ENCODE data around the gene TTLL13. TPM values are rescaled to one million over a fixed set of nuclear protein-coding genes. Genes with fewer than 3 reads are reported as not detected.
"Not testable (repeated sequence)": the region's sequence is repeated elsewhere in the genome, so short reads cannot be mapped to it uniquely, and the experiment has no call there.

TTLL13 gene
- total RNA-seq, 2 donors from 2014 or later, result 0.49 to 1.0 TPM

- DNase-seq (ENCODE audit: low spot score in 2 of 2), result no peak
- peak in 1 of 2 donors; percentile 73 for ATAC-seq
- H3K9me3 Mint-ChIP-seq, result no peaks in the 10 kb centered on the region
- peaks cover 0 to 3% of the 10 kb centered on the region in 2 donors for H3K36me3 Mint-ChIP-seq
- no peak overlapping the region for H3K27ac Mint-ChIP-seq
These were observed 10.2 kb downstream of the TTLL13 start for GRCh38 chr15:90259524-90259923.

GRCh38 chr15:90260731-90261130, 11.4 kb downstream of the TTLL13 start:
- not testable (repeated sequence) for DNase-seq (ENCODE audit: low spot score in 2 of 2); ATAC-seq; H3K9me3 Mint-ChIP-seq; H3K27ac Mint-ChIP-seq
- H3K36me3 Mint-ChIP-seq, result peaks cover 6 to 15% of the 10 kb centered on the region in 2 donors

- ATAC-seq, result no peak
- Mint-ChIP-seq H3K36me3 (peaks cover 6 to 26% of the 10 kb centered on the region in 2 donors), H3K27ac (no peak overlapping the region), H3K9me3 (no peaks in the 10 kb centered on the region)
- no peak for DNase-seq (ENCODE audit: low spot score in 2 of 2)
These were observed 12.5 kb downstream of the TTLL13 start for GRCh38 chr15:90261811-90262210.

DNA sequence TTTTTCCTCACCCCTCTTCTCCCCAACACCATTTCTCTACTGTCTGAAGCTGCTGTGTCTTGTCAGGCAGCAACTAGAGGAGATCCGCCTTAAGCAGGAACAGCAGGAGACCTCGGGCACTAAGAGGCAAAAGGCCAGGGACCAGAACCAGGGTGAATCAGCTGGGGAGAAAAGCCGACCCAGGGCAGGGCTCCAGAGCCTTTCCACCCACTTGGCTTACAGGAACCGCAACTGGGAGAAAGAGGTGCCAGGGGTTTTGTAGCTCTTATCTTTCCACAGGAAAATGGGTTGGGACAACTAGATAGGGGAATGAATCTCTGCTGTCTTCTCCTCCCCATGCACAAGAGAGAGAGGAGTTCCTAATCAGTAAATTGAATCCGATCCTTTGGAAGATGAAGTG, 13.1 kb downstream of the TTLL13 start:
- no peaks in the 10 kb centered on the region for H3K9me3 Mint-ChIP-seq
- ATAC-seq, result no peak

GRCh38 chr15:90264671-90265070, 15.3 kb downstream of the TTLL13 start:
- peaks cover 21 to 38% of the 10 kb centered on the region in 2 donors for H3K36me3 Mint-ChIP-seq
- DNase-seq (ENCODE audit: low spot score in 2 of 2), result peak; percentile 14 to 58
- H3K9me3 Mint-ChIP-seq, result no peaks in the 10 kb centered on the region
- H3K27ac Mint-ChIP-seq, result peak overlapping the region; percentile 96
- peak in 1 of 2 donors; percentile 53 for ATAC-seq

More for the DNA sequence above, 13.1 kb downstream of the TTLL13 start:
- no peak for DNase-seq (ENCODE audit: low spot score in 2 of 2)
- Mint-ChIP-seq H3K36me3 (peaks cover 6 to 26% of the 10 kb centered on the region in 2 donors), H3K27ac (no peak overlapping the region)

GRCh38 chr15:90265271-90266060, 16.1 kb downstream of the TTLL13 start, which contains the start of gene NGRN:
Gene NGRN (plus strand): TSS chr15:90265672. CDS start chr15:90265713, 41 bp downstream.
- ATAC-seq (peak; percentile 93 to 94), DNase-seq (ENCODE audit: low spot score in 2 of 2) (peak; percentile 87 to 92)
- Mint-ChIP-seq H3K9me3 (no peaks in the 10 kb centered on the region), H3K36me3 (peaks cover 22 to 46% of the 10 kb centered on the region in 2 donors), H3K27ac (peak within 1 kb of the TSS; percentile 96)

DNA sequence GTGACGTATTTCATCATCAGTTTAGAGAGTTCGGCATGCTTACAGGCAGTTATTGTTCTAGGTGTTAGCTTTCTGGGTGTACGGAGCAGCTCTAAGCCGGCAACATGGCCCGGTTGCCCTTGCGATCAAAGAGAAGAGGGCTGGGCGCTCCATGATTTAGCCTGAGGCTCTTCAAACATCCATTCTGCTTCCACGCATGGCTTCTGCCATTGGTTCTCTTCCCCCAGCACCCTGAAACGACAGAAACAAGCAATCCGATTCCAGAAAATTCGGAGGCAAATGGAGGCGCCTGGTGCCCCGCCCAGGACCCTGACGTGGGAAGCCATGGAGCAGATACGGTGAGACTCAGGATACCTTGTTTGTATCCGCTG, 16.7 kb downstream of the TTLL13 start:
- peak overlapping the region; percentile 96 for H3K27ac Mint-ChIP-seq
- DNase-seq (ENCODE audit: low spot score in 2 of 2) (peak in 1 of 2 donors; percentile 59), ATAC-seq (peak; percentile 44 to 46)
- H3K9me3 Mint-ChIP-seq, result no peaks in the 10 kb centered on the region
- H3K36me3 Mint-ChIP-seq, result peaks cover 23 to 48% of the 10 kb centered on the region in 2 donors

GRCh38 chr15:90266485-90266884, 17.1 kb downstream of the TTLL13 start:
- ATAC-seq (no peak), DNase-seq (ENCODE audit: low spot score in 2 of 2) (no peak)
- no peaks in the 10 kb centered on the region for H3K9me3 Mint-ChIP-seq
- peak overlapping the region; percentile 96 for H3K27ac Mint-ChIP-seq
- H3K36me3 Mint-ChIP-seq, result peaks cover 26 to 52% of the 10 kb centered on the region in 2 donors

DNA sequence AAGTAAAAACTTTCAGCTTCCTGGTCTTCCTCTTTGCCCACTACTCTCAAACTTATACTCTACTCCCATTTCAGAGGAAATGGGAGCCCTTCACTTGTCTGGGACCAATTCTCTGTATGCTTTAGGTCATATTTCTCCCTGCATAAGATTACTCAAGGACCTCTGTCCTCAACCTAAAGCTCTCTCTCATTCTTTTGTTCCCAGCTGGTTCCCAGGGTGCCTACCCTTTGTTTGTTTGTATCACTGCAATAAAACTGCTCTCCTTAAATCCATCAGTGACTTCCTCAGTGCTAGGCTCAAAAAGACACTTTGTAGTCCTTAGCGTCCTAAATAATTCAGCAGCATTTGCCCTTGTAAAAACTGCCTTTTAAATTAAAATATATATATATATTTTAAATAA, 19.1 kb downstream of the TTLL13 start:
- Mint-ChIP-seq H3K9me3 (no peaks in the 10 kb centered on the region), H3K27ac (peak overlapping the region in 1 of 2 donors; percentile 77), H3K36me3 (peaks cover 26 to 52% of the 10 kb centered on the region in 2 donors)
- DNase-seq (ENCODE audit: low spot score in 2 of 2) (no peak), ATAC-seq (no peak)

DNA sequence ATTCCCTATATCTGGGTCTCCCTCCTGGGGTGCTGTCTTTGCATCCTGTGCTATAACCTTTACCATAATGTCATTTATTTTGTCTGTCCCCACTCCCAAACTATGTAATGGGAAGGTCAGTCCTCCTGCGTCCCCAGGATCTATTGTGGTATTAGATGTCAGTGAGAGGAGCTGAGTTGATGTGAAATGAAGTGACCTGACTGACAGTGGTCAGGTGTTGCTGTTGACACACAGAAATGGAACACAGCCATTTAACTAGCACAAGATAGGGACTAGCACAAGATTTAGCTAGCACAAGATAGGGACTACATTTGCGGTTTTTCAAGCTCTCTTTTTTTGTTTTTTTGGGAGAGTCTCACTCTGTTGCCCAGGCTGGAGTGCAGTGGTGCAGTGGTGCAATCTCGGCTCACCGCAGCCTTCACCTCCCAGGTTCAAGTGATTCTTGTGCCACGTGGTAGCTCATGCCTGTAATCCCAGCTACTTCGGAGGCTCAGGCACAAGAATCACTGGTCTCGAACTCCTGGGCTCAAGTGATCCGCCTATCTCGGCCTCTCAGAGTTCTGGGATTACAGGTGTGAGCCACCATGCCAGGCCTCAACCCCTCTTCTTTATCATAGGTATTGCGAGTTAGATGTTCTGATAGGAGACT, 21.3 kb downstream of the TTLL13 start:
- Mint-ChIP-seq H3K36me3 (peaks cover 26 to 42% of the 10 kb centered on the region in 2 donors), H3K27ac (peak overlapping the region; percentile 73 to 77), H3K9me3 (no peaks in the 10 kb centered on the region)
- ATAC-seq, result no peak
- no peak for DNase-seq (ENCODE audit: low spot score in 2 of 2)

DNA sequence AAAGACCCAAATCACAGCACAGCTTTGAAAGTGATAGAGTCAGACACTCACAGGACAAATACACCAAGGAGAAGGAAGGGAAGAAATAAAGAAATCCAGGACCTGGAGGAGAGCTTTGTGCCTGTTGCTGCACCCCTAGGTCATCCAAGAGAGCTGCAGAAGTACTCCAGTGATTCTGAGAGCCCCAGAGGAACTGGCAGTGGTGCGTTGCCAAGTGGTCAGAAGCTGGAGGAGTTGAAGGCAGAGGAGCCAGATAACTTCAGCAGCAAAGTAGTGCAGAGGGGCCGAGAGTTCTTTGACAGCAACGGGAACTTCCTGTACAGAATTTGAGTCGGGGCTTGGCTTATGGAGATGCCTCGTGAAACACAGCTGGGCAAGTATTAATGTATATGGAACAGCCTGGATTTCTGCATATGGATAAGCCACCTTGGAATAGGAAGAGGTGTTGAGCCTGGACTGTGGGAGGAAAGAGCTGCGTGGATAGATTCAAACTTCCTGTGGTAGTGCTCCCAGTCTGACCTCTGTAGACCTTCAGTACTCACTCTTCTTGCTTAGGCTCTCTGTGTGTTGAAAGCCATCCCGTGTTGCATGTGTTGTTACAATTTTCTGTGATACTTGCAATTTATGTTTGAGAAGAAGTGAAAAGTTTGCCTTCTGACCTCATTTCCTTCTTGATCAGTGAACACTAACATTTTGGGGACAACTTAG, 22.3 kb downstream of the TTLL13 start:
- Mint-ChIP-seq H3K36me3 (peaks cover 31 to 32% of the 10 kb centered on the region in 2 donors), H3K27ac (peak overlapping the region; percentile 73 to 77)

GRCh38 chr15:90278467-90278866, 29.1 kb downstream of the TTLL13 start:
- H3K27ac Mint-ChIP-seq; H3K9me3 Mint-ChIP-seq; ATAC-seq; DNase-seq (ENCODE audit: low spot score in 2 of 2): not testable (repeated sequence)
- peaks cover 5 to 11% of the 10 kb centered on the region in 2 donors for H3K36me3 Mint-ChIP-seq

More for the DNA sequence above, 22.3 kb downstream of the TTLL13 start:
- no peaks in the 10 kb centered on the region for H3K9me3 Mint-ChIP-seq
- ATAC-seq, result no peak
- no peak for DNase-seq (ENCODE audit: low spot score in 2 of 2)

- not testable (repeated sequence) for H3K36me3 Mint-ChIP-seq; H3K9me3 Mint-ChIP-seq; ATAC-seq; DNase-seq (ENCODE audit: low spot score in 2 of 2); H3K27ac Mint-ChIP-seq
These were observed 31.4 kb downstream of the TTLL13 start for GRCh38 chr15:90280743-90281142.

GRCh38 chr15:90281637-90282036, 32.3 kb downstream of the TTLL13 start:
- not testable (repeated sequence) for ATAC-seq; H3K27ac Mint-ChIP-seq; H3K9me3 Mint-ChIP-seq; H3K36me3 Mint-ChIP-seq; DNase-seq (ENCODE audit: low spot score in 2 of 2)

DNA sequence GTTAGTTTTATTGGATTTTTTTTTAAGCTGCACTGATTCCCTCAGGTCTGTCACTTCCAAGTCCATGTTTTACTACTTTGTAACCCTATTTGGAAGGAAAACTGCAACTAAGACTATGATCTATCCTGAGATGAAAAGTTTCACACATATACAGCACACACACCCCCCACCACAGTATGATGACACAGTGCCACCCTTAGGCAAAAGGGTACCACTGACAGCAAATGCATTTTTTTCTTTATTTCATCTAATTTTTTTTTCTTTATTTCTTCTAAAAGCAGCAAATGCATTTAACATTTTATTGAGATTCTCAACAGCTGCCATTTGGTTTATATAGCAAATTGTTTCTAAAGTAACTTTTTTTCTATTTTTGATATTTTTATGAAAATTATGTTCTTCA, 37.3 kb downstream of the TTLL13 start:
- Mint-ChIP-seq H3K36me3 (no peaks in the 10 kb centered on the region), H3K9me3 (no peaks in the 10 kb centered on the region), H3K27ac (no peak overlapping the region)
- no peak for DNase-seq (ENCODE audit: low spot score in 2 of 2)
- ATAC-seq, result peak; percentile 73 to 87

DNA sequence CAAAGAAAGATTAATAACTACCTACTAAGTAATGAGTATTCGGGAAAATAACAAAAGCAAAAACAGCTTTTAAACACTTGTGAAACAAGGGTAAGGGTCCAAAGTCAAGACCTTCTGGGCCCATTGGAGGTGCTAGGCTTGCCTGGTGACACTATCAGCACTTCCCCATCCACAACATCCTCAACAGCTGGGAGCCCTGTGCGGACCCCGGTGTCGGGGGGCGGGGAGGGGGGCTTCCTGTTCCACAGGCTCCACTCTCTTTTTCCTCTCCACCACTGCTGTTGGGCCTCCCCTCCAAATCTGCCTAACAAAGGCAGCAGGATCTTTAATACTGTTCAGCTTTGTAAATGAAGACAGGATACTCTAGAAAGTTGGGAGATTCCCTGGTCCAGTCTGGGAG, 37.7 kb downstream of the TTLL13 start:
- H3K27ac Mint-ChIP-seq, result no peak overlapping the region

DNA sequence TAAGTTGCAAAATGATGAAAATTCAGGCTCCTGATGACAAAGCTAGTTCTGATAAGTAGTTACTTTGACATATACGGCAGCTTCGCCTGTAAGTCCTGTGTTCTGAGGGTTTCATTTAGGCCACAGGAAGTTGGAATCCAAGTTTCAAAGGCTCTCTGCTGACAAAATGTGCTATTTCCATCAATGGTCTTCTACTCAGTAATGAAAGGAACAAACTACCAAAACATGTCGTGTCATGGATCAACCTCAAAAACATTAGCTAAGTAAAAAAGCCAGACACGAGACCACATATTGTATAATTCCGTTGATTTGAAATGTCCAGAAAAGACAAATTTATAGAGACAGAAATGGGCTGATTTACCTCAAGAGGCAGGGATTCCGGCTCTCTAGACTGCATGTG, 38.6 kb downstream of the TTLL13 start:
- ATAC-seq, result no peak
- DNase-seq (ENCODE audit: low spot score in 2 of 2), result no peak
- Mint-ChIP-seq H3K27ac (no peak overlapping the region), H3K36me3 (no peaks in the 10 kb centered on the region), H3K9me3 (no peaks in the 10 kb centered on the region)

More for the DNA sequence above, 37.7 kb downstream of the TTLL13 start:
- Mint-ChIP-seq H3K36me3 (no peaks in the 10 kb centered on the region), H3K9me3 (no peaks in the 10 kb centered on the region)
- no peak for DNase-seq (ENCODE audit: low spot score in 2 of 2)
- no peak for ATAC-seq

Data from activated naive CD4-positive, alpha-beta T cell treated with anti-CD3 and anti-CD28 coated beads, Interleukin-2, amount 50 U/mL, for 72 hours (primary cell).